ACC112 (cell line): ENCODE measurements around the gene BAIAP3.

Source experiments
- H2AFZ ChIP-seq: fragments of 200-600 bp; sonication (generic); one replicate; pipeline ENCODE4 v1.6.0; 2017; ENCODE audit warnings: antibody characterized with exemption, low read length; ENCODE audit not compliant: unreplicated experiment
- H3K27ac ChIP-seq: fragments of 200-600 bp; sonication (generic); 2 replicates; pipeline ENCODE4 v1.5.1; 2014; ENCODE audit warnings: low read depth, mild to moderate bottlenecking, antibody characterized with exemption, low read length, moderate library complexity
- H3K27me3 ChIP-seq: fragments of 200-600 bp; sonication (generic); 2 replicates; pipeline ENCODE4 v1.6.1; 2014; ENCODE audit warnings: mild to moderate bottlenecking, antibody characterized with exemption, low read length, moderate library complexity, mixed read lengths; ENCODE audit not compliant: insufficient read depth
- H3K36me3 ChIP-seq: fragments of 200-600 bp; sonication (generic); 2 replicates; pipeline ENCODE4 v1.6.1; 2016; ENCODE audit warnings: mild to moderate bottlenecking, antibody characterized with exemption, low read length, moderate library complexity, mixed read lengths; ENCODE audit not compliant: insufficient read depth
- H3K4me1 ChIP-seq: fragments of 200-600 bp; sonication (generic); one replicate; pipeline ENCODE4 v1.6.1; 2016; ENCODE audit warnings: low read length, mixed read lengths; ENCODE audit not compliant: insufficient read depth, unreplicated experiment, control insufficient read depth
- H3K4me3 ChIP-seq: fragments of 200-600 bp; sonication (generic); 2 replicates; pipeline ENCODE4 v1.5.1; 2014; ENCODE audit warnings: mild to moderate bottlenecking, low read depth, low read length
- H3K79me2 ChIP-seq: fragments of 200-600 bp; sonication (generic); one replicate; pipeline ENCODE4 v1.6.0; 2016; ENCODE audit warnings: low read length; ENCODE audit not compliant: control insufficient read depth, unreplicated experiment, insufficient read depth

The BAIAP3 gene

DNA sequence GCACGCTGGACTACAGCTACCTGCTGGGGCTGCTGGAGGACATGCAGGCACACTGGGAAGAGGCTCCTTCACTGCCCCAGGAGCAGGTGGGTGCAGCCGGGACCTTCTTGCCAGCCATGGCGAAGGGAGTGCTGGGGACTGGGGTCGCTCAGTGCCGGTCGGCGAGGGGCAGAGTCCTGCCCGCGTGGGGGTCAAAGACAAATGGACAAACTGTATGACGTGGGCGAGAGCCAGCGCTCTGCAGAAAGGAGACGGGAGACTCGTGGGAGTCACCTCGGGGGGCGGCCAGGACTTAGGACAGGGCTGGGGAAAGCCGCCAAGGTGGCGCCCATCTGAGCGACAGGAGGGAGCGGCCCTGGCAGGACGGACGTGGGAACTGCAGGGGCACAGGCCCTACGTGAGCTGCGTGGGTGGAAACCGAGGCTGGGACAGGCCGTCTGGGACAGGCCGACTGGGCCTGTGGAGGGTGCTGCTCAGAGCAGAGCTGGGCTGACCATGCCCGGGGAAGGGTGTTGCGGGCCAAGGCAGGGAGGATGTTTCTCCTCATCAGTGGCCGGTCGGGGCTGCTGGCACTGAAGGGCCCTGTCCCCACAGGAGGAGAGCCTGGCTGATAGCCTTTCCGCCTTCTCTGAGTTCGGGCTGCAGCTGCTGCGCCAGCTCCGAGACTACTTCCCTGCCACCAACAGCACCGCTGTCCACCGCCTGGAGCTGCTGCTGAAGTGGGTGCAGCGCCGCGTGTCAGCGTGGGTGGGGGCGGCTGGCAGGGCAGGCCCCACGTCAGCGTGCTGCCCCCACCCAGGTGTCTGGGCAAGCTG is 10.2 kb downstream of the BAIAP3 start:
- Histone ChIP-seq H3K4me3 (no peak overlapping the region), H3K27ac (no peak overlapping the region), H3K79me2 (no peaks in the 10 kb centered on the region), H3K4me1 (no peaks in the 10 kb centered on the region), H3K27me3 (no peaks in the 10 kb centered on the region), H3K36me3 (no peaks in the 10 kb centered on the region), H2AFZ (no peak overlapping the region)

GRCh38 chr16:1344499-1344898 is 11.1 kb downstream of the BAIAP3 start:
- H3K4me1 ChIP-seq = no peaks in the 10 kb centered on the region

GRCh38 chr16:1345087-1345486 is 11.6 kb downstream of the BAIAP3 start:
- Histone ChIP-seq H2AFZ (no peak overlapping the region), H3K79me2 (no peaks in the 10 kb centered on the region), H3K36me3 (peaks cover 3% of the 10 kb centered on the region; the same call in 1 of the 2 replicates), H3K4me3 (no peak overlapping the region), H3K4me1 (no peaks in the 10 kb centered on the region), H3K27ac (no peak overlapping the region), H3K27me3 (no peaks in the 10 kb centered on the region)

More at GRCh38 chr16:1344499-1344898, 11.1 kb downstream of the BAIAP3 start:
- no peaks in the 10 kb centered on the region for H3K79me2 ChIP-seq
- peaks cover under 1% of the 10 kb centered on the region; the same call in 1 of the 2 replicates for H3K36me3 ChIP-seq
- H3K4me3 ChIP-seq = no peak overlapping the region
- no peaks in the 10 kb centered on the region for H3K27me3 ChIP-seq
- H3K27ac ChIP-seq = no peak overlapping the region
- no peak overlapping the region for H2AFZ ChIP-seq

GRCh38 chr16:1345651-1346421 is 12.4 kb downstream of the BAIAP3 start:
- Histone ChIP-seq H3K27me3 (no peaks in the 10 kb centered on the region), H3K79me2 (peaks cover 4% of the 10 kb centered on the region), H3K4me3 (no peak overlapping the region), H2AFZ (no peak overlapping the region), H3K27ac (no peak overlapping the region), H3K36me3 (peaks cover 3% of the 10 kb centered on the region; the same call in 1 of the 2 replicates), H3K4me1 (peaks cover 7% of the 10 kb centered on the region)

GRCh38 chr16:1346422-1347285 is 13.2 kb downstream of the BAIAP3 start:
- Histone ChIP-seq H2AFZ (no peak overlapping the region), H3K79me2 (peaks cover 12% of the 10 kb centered on the region), H3K27ac (no peak overlapping the region), H3K36me3 (peaks cover 3% of the 10 kb centered on the region; the same call in 1 of the 2 replicates), H3K27me3 (no peaks in the 10 kb centered on the region), H3K4me3 (no peak overlapping the region), H3K4me1 (peaks cover 9% of the 10 kb centered on the region)

DNA sequence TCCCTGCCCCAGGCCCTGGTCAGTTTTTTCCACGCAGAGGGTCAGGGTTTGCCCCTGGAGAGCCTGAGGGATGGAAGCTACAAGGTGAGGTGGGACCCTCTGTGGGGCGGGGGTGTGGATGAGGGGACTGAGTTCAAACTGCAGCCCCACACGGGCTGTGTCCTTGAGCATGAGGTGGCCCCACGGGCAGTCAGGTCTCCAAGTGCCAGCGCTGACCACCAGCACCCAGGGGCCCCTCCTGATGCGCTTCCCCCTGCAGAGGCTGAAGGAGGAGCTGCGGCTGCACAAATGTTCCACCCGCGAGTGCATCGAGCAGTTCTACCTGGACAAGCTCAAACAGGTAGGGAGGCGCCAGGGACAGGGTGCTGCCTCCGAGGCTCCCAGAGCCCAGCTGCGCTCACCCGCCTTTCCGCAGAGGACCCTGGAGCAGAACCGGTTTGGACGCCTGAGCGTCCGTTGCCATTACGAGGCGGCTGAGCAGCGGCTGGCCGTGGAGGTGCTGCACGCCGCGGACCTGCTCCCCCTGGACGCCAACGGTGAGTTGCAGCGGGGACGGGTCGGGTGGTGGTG is 13.9 kb downstream of the BAIAP3 start:
- Histone ChIP-seq H2AFZ (no peak overlapping the region), H3K79me2 (peaks cover 18% of the 10 kb centered on the region), H3K36me3 (peaks cover 3% of the 10 kb centered on the region; the same call in 1 of the 2 replicates), H3K27me3 (no peaks in the 10 kb centered on the region), H3K4me3 (no peak overlapping the region), H3K27ac (no peak overlapping the region), H3K4me1 (peaks cover 9% of the 10 kb centered on the region)

DNA sequence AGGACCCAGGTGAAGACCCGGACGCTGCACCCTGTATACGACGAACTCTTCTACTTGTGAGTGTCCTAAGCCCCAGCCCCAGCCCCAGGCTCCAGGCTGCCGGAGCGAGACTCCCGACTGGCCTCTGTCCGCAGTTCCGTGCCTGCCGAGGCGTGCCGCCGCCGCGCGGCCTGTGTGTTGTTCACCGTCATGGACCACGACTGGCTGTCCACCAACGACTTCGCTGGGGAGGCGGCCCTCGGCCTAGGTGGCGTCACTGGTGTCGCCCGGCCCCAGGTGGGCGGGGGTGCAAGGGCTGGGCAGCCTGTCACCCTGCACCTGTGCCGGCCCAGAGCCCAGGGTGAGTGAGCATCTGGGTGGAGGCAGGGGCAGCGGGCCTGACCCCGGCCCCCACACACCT is 14.5 kb downstream of the BAIAP3 start:
- Histone ChIP-seq H2AFZ (no peak overlapping the region), H3K79me2 (peaks cover 24% of the 10 kb centered on the region), H3K4me1 (peaks cover 9% of the 10 kb centered on the region), H3K27ac (no peak overlapping the region), H3K27me3 (no peaks in the 10 kb centered on the region), H3K4me3 (no peak overlapping the region), H3K36me3 (peaks cover 3% of the 10 kb centered on the region; the same call in 1 of the 2 replicates)

DNA sequence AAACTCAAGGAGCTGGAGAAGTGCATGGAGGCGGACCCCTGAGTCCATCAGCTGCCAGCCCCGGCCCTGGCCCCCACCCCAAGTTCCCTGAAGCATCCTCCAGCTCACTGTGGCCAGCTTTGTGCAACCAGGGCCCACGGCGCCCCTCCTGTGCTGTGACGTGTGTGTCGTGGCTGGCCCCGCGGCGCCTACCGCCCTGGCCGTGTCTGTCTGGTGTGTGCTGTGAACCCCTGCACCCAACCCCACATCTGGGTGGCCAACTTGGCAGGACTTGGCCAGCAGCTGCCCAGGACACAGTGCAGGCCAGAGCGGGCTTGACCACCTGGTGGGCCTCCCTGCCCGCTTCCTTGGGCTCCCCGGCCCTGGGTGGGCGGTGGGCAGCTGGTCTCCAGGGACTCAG is 15.0 kb downstream of the BAIAP3 start:
- Histone ChIP-seq H3K27ac (no peak overlapping the region), H3K36me3 (peaks cover 3% of the 10 kb centered on the region; the same call in 1 of the 2 replicates), H3K27me3 (no peaks in the 10 kb centered on the region), H3K79me2 (peaks cover 28% of the 10 kb centered on the region), H3K4me3 (no peak overlapping the region), H2AFZ (no peak overlapping the region), H3K4me1 (peaks cover 12% of the 10 kb centered on the region)

GRCh38 chr16:1348926-1349325 is 15.5 kb downstream of the BAIAP3 start:
- Histone ChIP-seq H3K4me1 (peaks cover 12% of the 10 kb centered on the region), H3K79me2 (peaks cover 33% of the 10 kb centered on the region), H3K27ac (no peak overlapping the region), H3K27me3 (no peaks in the 10 kb centered on the region), H3K4me3 (no peak overlapping the region), H2AFZ (no peak overlapping the region), H3K36me3 (peaks cover 3% of the 10 kb centered on the region; the same call in 1 of the 2 replicates)

DNA sequence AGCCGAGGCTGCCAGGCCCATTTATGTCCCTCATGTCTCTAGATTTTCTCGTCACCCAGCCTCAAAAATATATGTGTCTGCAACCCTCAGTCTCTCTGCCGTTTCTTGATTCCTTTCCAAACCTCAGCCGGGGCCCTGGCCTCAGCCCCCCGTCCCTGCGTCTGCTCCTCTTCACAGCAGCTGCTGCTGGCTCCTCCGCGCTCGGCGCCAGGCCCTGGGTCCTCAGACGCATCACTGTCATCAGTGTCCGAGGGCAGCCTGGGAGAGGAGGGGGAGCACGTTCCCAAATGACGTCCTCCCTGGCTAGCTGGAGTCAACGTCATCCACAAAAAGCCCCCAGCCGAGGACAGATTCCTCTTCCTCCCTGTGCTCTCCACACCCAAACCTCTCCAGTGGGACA is 15.9 kb downstream of the BAIAP3 start:
- H3K27ac ChIP-seq = no peak overlapping the region
- peaks cover 12% of the 10 kb centered on the region for H3K4me1 ChIP-seq
- H2AFZ ChIP-seq = no peak overlapping the region
- no peaks in the 10 kb centered on the region for H3K27me3 ChIP-seq
- peaks cover 3% of the 10 kb centered on the region; the same call in 1 of the 2 replicates for H3K36me3 ChIP-seq
- H3K79me2 ChIP-seq = peaks cover 37% of the 10 kb centered on the region
- H3K4me3 ChIP-seq = no peak overlapping the region; the same call in 1 of the 2 replicates
